Kasumi-1 (cell line): Measurements from ENCODE around the gene RBPJL.

ENCODE experiments used
- DNase-seq, 2 experiments: peaks; one replicate each; lab custom pipeline; 2025; lab: John Stamatoyannopoulos, UW

RBPJL gene

DNA sequence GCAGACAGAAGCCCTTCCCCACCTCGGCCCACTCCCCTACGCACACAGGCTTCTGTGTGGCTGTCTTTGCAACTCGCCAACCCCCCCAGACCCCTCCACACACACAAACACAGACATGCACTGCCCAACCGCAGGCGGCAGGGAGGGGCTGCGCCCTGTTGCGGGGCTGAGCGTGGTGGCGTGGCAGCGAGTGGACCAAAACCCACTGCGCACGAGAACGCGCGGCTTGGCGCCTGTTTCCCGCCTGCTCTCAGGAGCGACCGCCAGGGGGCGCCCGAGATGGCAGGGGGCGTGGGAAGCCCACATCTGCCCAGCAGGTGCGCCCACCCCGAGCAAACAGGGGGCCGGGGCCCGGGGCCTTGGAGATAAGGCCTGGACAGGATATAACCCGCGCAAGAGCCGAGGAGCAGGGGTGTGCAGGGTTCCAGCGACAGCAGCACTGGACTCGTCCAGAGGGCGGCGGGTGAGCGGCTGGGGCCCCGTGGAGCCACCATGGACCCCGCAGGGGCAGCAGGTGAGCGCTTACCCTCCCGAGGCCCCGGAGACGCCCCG, at the start of gene RBPJL:
Gene RBPJL (plus strand): TSS at position 410 of the 552 bp plus-strand sequence. CDS start 83 bp downstream, at position 493.
- no peak for DNase-seq

GRCh38 chr20:45257161-45257560, 49.5 kb upstream of the RBPJL start:
- no peak for DNase-seq

- DNase-seq = no peak
These were observed 48.9 kb upstream of the RBPJL start for GRCh38 chr20:45257711-45258110.

GRCh38 chr20:45258259-45258658, 48.4 kb upstream of the RBPJL start:
- no peak for DNase-seq

GRCh38 chr20:45258664-45259063, 48.0 kb upstream of the RBPJL start:
- no peak for DNase-seq

DNA sequence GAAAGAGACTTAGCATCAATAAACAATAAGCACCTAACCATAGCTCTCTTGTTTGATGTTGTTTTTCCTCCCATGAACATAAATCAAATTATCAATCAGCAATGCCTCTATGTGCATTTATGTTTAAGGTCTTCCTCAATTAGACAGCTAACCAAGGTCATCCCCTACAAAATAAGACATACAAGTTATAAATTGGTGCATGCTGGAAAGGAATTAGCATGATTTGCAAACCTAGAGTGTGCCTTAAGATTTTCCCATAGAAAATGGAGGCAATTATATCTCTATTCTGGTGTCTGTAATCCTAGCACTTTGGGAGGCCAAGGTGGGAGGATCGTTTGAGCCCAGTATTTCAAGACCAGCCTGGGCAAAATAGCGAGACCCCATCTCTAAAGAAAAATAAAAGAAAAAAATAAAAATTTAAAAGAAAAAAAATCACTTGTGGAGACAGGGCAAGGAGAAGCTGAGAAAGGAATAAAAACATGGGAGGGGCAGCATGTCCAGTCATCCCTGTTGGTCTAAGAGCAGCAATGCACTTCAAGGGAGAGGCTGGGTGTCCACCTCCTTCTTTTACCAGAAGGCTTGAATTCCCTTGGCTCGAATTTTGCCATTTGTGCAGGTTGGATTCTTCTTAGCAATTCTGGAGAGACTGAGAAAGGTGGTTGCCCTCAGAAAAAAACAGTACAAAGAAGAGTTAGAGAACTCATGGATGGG, 42.9 kb upstream of the RBPJL start:
- DNase-seq = no peak

GRCh38 chr20:45266977-45267376, 39.7 kb upstream of the RBPJL start:
- no peak for DNase-seq

- DNase-seq = no peak
These were observed 38.1 kb upstream of the RBPJL start for GRCh38 chr20:45268531-45268930.

DNA sequence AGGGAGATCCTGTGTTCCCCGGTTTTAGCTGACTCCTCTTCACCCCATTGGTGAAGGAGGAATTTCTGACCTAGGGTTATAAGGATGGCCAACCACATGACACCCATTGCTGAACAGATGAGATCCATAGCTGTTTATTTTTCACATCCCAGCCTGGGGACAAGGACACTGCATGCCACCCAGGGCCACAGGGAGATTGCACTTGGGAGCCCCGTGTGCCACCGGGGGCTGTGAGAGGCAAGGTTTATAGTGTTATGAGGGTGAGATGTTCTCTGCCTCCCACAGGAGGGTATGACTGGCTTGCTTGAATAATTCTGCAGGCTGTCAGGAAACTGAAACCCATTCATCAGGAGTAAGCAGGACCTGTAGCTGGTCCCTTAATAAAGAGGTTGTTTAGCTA, 37.6 kb upstream of the RBPJL start:
- DNase-seq = no peak

DNA sequence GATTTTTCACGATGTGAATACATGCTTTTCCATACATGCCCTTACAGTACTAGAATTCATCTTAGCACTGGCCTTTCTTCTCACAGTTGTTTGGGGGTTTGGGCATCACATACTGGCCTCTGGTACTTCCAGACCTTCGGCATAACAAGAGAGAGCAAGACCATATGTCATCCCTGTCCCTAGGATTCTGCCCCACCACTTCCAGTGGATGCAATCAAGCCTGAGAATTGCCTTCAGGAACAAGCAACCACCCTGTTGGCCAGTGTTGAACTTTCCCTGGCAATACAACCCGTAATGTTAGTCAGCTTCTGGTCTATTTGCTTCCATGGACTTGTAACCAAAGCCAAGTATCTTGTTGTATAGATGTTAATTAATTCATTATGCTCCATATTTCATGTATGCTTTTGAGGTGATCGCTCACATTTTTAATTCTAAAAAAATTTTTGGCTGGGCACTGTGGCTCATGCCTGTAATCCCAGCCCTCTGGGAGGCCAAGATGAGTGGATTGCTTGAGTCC, 36.8 kb upstream of the RBPJL start:
- no peak for DNase-seq

- DNase-seq = no peak
These were observed 31.3 kb upstream of the RBPJL start for GRCh38 chr20:45275338-45275737.

GRCh38 chr20:45279992-45280391, 26.6 kb upstream of the RBPJL start:
- no peak for DNase-seq

- no peak for DNase-seq
These were observed 23.7 kb upstream of the RBPJL start for GRCh38 chr20:45282700-45283550.

DNA sequence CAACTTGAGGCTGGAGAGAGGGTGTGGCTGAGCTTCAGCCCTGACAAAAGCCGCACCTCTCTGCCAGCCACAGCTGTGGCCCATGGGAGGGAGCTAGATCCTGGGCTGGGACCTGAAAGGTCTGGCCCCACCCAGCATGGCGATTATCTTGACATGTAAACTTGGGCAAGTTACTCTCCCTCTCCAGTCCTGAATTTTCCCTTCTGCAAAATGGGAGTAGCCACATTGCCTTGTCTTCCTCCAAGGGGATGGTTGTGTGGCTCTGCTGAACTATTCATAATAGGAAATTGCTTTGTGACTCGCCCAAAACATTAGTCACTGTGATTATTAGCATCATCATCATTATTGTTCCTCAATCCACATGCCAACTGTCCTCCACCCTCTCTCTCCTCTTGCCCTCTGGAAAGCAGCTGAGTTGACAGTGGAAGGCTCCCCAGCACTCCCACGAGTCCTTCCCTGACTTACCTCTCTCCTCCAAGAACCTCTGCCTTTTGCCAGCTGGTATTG, 23.0 kb upstream of the RBPJL start:
- no peak for DNase-seq

- DNase-seq = no peak
These were observed 18.3 kb upstream of the RBPJL start for GRCh38 chr20:45288376-45288775.

DNA sequence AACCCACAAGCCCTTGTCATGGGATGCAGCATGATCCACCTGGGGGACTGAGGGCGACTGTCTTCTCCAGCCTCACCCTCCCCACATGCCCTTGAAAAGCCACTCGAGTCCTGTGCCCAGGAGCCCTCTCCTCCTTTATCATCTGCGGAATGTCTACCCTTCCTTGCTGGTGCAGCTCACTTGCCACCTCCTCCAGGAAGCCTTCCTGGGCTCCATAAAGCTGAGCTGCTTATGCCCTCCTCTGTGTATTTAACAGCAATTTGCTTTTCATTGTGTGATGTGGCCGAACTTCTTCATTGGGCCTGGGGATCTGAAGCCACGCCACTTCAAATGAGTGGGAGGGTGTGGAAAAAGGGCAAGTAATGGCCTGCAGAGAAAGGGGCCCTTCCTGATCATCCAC, 17.8 kb upstream of the RBPJL start:
- no peak for DNase-seq

- DNase-seq = no peak
These were observed 16.5 kb upstream of the RBPJL start for GRCh38 chr20:45289942-45290676.

GRCh38 chr20:45290677-45291355, 15.8 kb upstream of the RBPJL start:
- DNase-seq = peak; percentile 75 to 85

DNA sequence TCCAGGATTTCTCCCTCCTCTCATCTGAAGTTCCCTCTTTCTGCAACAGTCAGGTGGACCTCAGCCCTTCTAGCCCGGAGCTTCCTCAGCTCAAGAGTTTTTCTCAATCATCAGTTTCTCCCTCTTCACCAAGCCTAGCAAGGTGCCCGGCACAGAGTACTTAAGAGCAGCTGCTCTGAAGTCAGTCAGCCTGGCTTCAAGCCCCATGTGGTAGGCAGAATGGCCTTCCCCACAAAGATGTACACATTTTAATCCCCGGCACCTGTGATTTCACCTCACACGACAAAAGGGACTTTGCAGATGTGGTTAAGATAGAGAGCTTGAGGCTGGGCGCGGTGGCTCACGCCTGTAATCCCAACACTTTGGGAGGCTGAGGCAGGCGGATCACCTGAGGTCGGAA, 15.1 kb upstream of the RBPJL start:
- no peak for DNase-seq

DNA sequence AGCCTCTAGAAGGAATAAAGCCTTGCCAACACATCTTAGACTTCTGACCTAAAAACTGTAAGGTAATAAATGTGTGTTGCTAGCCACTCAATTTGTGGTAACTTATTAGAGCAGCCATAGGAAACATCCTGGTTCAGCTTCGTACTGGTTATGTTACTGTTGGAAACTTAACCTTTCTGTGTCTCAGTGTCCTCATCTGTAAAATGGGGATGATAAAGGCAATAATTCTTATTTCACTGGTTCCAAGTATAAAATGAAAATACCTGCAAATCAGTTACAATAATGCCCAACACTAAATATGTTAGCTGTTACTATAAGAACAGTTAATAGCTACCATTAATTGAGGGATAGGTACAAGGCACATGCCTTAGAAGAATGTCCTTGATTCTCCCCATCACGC, 14.3 kb upstream of the RBPJL start:
- DNase-seq = no peak
